ENCODE measurements around the gene KCNK4. TPM values are rescaled to one million over a fixed set of nuclear protein-coding genes. Genes with fewer than 3 reads are reported as not detected.

KCNK4 gene
- total RNA-seq, 1 experiment from 2014 or later, result 0.28 TPM

DNA sequence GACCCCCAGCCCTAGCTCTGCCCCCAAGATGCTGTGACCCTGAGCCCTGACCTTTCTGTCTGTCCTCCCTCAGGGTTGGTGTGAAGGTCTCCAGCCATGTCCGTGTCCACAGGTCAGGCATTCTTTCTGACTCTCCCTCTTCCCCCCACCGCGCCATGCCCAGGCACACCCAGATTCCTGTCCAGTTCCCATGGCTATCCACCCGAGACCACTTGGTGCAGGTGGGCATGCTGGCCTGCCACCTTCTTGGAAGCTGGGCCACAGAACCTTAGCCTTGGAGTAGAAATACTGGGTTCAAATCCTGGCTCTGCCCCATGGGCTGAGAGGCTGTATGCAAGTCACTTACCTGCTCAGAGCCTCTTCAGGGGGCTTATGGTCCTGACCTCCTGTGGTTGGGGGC lies 42.1 kb upstream of the KCNK4 start:
- Mint-ChIP-seq H3K27ac (peak overlapping the region; percentile 95 to 97 (median 97)), H3K27me3 (ENCODE audit: low read depth) (no peaks in the 10 kb centered on the region), H3K4me1 (peaks cover 34 to 47% of the 10 kb centered on the region in 2 experiments), H3K4me3 (peak overlapping the region; percentile 30 to 93), H3K9me3 (no peaks in the 10 kb centered on the region; a peak in 1 of 5 replicates), H3K36me3 (ENCODE audit: insufficient read depth in 1 of 3, low read depth in 3 of 3) (peaks cover 6 to 16% (median 7%) of the 10 kb centered on the region in 3 experiments; a peak in 6 of 7 replicates)
- H2AFZ ChIP-seq (ENCODE audit: low read length), result no peak overlapping the region
- H4K91ac ChIP-seq (ENCODE audit: insufficient read length, low read depth, low read length), result no peak overlapping the region
- H4K20me1 ChIP-seq (ENCODE audit: control insufficient read depth, insufficient read depth, insufficient read length), result no peaks in the 10 kb centered on the region
- no peak for DNase-seq
- no peak overlapping the region for H3K4ac ChIP-seq (ENCODE audit: low read depth, low read length)
- H3K27me3 ChIP-seq (ENCODE audit: insufficient read depth, low read length), result no peaks in the 10 kb centered on the region
- peaks cover 9% of the 10 kb centered on the region; the same call in 1 of the 2 replicates for H3K4me1 ChIP-seq (ENCODE audit: insufficient read depth, low read length)
- TF ChIP-seq CTCF (conservative IDR thresholded peaks at IDR 0.05), result no peak
- H3K23ac ChIP-seq (ENCODE audit: insufficient read length, low read depth, low read length), result no peak overlapping the region
- no peak overlapping the region for H4K8ac ChIP-seq (replicated peaks; ENCODE audit: insufficient read length, low read depth, low read length)
- H4K5ac ChIP-seq (ENCODE audit: insufficient read length, low read depth, low read length), result no peak overlapping the region
- peak overlapping the region; percentile 9 for H3K4me2 ChIP-seq (ENCODE audit: insufficient read depth, insufficient read length, low read length)
- no peak overlapping the region for H3K14ac ChIP-seq (ENCODE audit: insufficient read depth, low read length)
- H2BK12ac ChIP-seq (ENCODE audit: insufficient read length, low read depth, low read length), result no peak overlapping the region
- peaks cover 7% of the 10 kb centered on the region; the same call in 1 of the 2 replicates for H3K79me2 ChIP-seq (ENCODE audit: insufficient read depth, low read length)
- H2BK5ac ChIP-seq (ENCODE audit: insufficient read length, low read length), result no peak overlapping the region
- no peak overlapping the region for H2AK5ac ChIP-seq (ENCODE audit: insufficient read length, low read length)
- H3K79me1 ChIP-seq (ENCODE audit: insufficient read depth, low read depth, low read length, poor library complexity, severe bottlenecking), result peaks cover 3% of the 10 kb centered on the region
- H3K18ac ChIP-seq (ENCODE audit: insufficient read length, low read depth, low read length), result no peak overlapping the region
- H3K56ac ChIP-seq (ENCODE audit: insufficient read length, low read depth, low read length), result no peak overlapping the region
- peaks cover 26% of the 10 kb centered on the region for H3K23me2 ChIP-seq (ENCODE audit: insufficient read length, low read depth, low read length, poor library complexity, severe bottlenecking)
- no peak overlapping the region for H3T11ph ChIP-seq (ENCODE audit: low read length)
- no peak overlapping the region for H2BK15ac ChIP-seq (ENCODE audit: low read depth, low read length)
- peak overlapping the region; percentile 40 for H3K27ac ChIP-seq (ENCODE audit: insufficient read length, low read depth, low read length)
- no peak overlapping the region for H2BK120ac ChIP-seq (ENCODE audit: low read depth, low read length, poor library complexity, severe bottlenecking)
- H3K9ac ChIP-seq (ENCODE audit: extremely low read depth, insufficient read length, low read length), result no peak overlapping the region
- no CpG with 5 or more reads among the region's 4 CpGs for WGBS (ENCODE audit: extremely low coverage, insufficient read length, low lambda C conversion rate)
- no peak overlapping the region for H2BK20ac ChIP-seq (ENCODE audit: low read depth, low read length, poor library complexity, severe bottlenecking)
- H3K9me3 ChIP-seq (ENCODE audit: control insufficient read depth, low read depth, low read length), result no peaks in the 10 kb centered on the region

Measured in H9 (cell line).